HCT116 (cell line): ENCODE data around the gene ZNF521. TPM values are rescaled to one million over a fixed set of nuclear protein-coding genes. Genes with fewer than 3 reads are reported as not detected.

Experiments
- ATAC-seq: fragments of 200-7000 bp; cut with Tn5 transposase; 2 replicates; pipeline ENCODE4 v1.9.1; 2020; ENCODE audit warnings: mild to moderate bottlenecking, moderate library complexity
- BruUV-seq: library from RNA; stranded (reverse); fragments of 400-500 nt; replicated peaks from 2 replicates; lab custom pipeline; 2021; lab: Mats Ljungman, UMichigan
- CTCF ChIA-PET: fragments of 300-600 bp; sonication (Branson Sonifier 250); formaldehyde crosslinking; loops from one replicate; lab custom pipeline; 2021; ENCODE audit warnings: antibody characterized with exemption; lab: Charles Lee
- POLR2A ChIA-PET: fragments of 300-600, 350-600 bp; sonication (Branson Sonifier 250); formaldehyde crosslinking; loops from one replicate; lab custom pipeline; 2021; ENCODE audit warnings: antibody characterized with exemption; lab: Charles Lee
- RAD21 ChIA-PET, 2 experiments: fragments of 300-600 bp; sonication (Branson Sonifier 250); formaldehyde crosslinking; loops; one replicate each; lab custom pipeline; 2023; ENCODE audit warnings: low total read pairs in 2 of 2; ENCODE audit not compliant: uncharacterized antibody in 2 of 2, unreplicated experiment in 2 of 2, low non-redundant PET in 1 of 2; lab: Charles Lee
- DNase-seq: peaks from one replicate; pipeline ENCODE4 v3.0.0-alpha.2; 2010; ENCODE audit warnings: low read depth, low spot score
- H2AFZ ChIP-seq: fragments of 200-600 bp; shearing (Covaris generic), sonication (generic); 2 replicates; pipeline ENCODE4 v1.6.1; 2017; ENCODE audit warnings: low read depth, mixed run types, mixed read lengths, antibody characterized with exemption, low read length; ENCODE audit not compliant: poor library complexity, severe bottlenecking
- H3K27ac ChIP-seq: 2 replicates; pipeline ENCODE4 v1.5.1; 2012; ENCODE audit warnings: low read depth, low read length
- H3K27me3 ChIP-seq: fragments of 200-600 bp; sonication (generic); 2 replicates; pipeline ENCODE4 v1.6.1; 2016; ENCODE audit warnings: mixed run types, low read length, mixed read lengths; ENCODE audit not compliant: insufficient read depth
- H3K36me3 ChIP-seq, 2 experiments: fragments of 200-500 bp in 1 of 2; fragments of 200-600 bp in 1 of 2; sonication (Bioruptor generic) in 1 of 2; sonication (generic) in 1 of 2; 2 replicates each; pipeline versions ENCODE4 v1.5.1 to v1.6.1; 2014 to 2016; ENCODE audit warnings: low read length in 2 of 2, inconsistent platforms in 1 of 2, mixed read lengths in 1 of 2, mixed run types in 1 of 2; ENCODE audit not compliant: insufficient read depth in 2 of 2, control insufficient read depth in 1 of 2
- H3K4me1 ChIP-seq, 2 experiments: fragments of 200-600 bp in 1 of 2; sonication (generic) in 1 of 2; 2 replicates each; pipeline versions ENCODE4 v1.5.1 to v1.6.1; 2012 to 2017; ENCODE audit warnings: low read length in 2 of 2, inconsistent platforms in 1 of 2, mild to moderate bottlenecking in 1 of 2, mixed read lengths in 1 of 2, mixed run types in 1 of 2, moderate library complexity in 1 of 2; ENCODE audit not compliant: insufficient read depth in 2 of 2, control insufficient read depth in 1 of 2
- H3K4me2 ChIP-seq: fragments of 200-600 bp; sonication (generic); 2 replicates; pipeline ENCODE4 v1.6.1; 2017; ENCODE audit warnings: mixed run types, low read length, mixed read lengths
- H3K4me3 ChIP-seq, 2 experiments: fragments of 200-600 bp in 1 of 2; sonication (generic) in 1 of 2; replicated peaks in 1 of 2; 2 replicates each; pipeline ENCODE4 v1.5.1; 2011 to 2016; ENCODE audit warnings: low read length in 2 of 2, control low read depth in 1 of 2, low read depth in 1 of 2, mild to moderate bottlenecking in 1 of 2, mixed read lengths in 1 of 2, mixed run types in 1 of 2
- H3K79me2 ChIP-seq: fragments of 200-600 bp; sonication (generic); 2 replicates; pipeline ENCODE4 v1.6.1; 2017; ENCODE audit warnings: mild to moderate bottlenecking, mixed run types, low read length, moderate library complexity, mixed read lengths; ENCODE audit not compliant: insufficient read depth
- H3K9ac ChIP-seq: fragments of 200-600 bp; sonication (generic); 2 replicates; pipeline ENCODE4 v1.6.1; 2016; ENCODE audit warnings: low read length, mixed read lengths
- H3K9me2 ChIP-seq: fragments of 200-600 bp; sonication (generic), shearing (Covaris generic); 2 replicates; pipeline ENCODE4 v1.6.1; 2017; ENCODE audit warnings: mixed run types, mild to moderate bottlenecking, moderate library complexity; ENCODE audit not compliant: insufficient read depth
- H3K9me3 ChIP-seq, 2 experiments: fragments of 200-500 bp in 1 of 2; fragments of 200-600 bp in 1 of 2; sonication (Bioruptor generic) in 1 of 2; sonication (generic) in 1 of 2; 2 replicates each; pipeline ENCODE4 v1.6.1; 2014 to 2017; ENCODE audit warnings: low read length in 2 of 2, mixed read lengths in 2 of 2, inconsistent platforms in 1 of 2, low read depth in 1 of 2, mild to moderate bottlenecking in 1 of 2, mixed run types in 1 of 2, moderate library complexity in 1 of 2; ENCODE audit not compliant: control insufficient read depth in 1 of 2, insufficient read depth in 1 of 2
- H4K20me1 ChIP-seq: fragments of 200-600 bp; sonication (generic), shearing (Covaris generic); 2 replicates; pipeline ENCODE4 v1.6.1; 2017; ENCODE audit warnings: mixed run types, mild to moderate bottlenecking, moderate library complexity; ENCODE audit not compliant: insufficient read depth
- CEBPB ChIP-seq: IDR thresholded peaks from 2 replicates; pipeline ENCODE4 v1.6.1; 2012; ENCODE audit warnings: low read depth
- EGR1 ChIP-seq: IDR thresholded peaks from 2 replicates; pipeline ENCODE4 v1.6.1; 2012; ENCODE audit warnings: low read depth
- ELF1 ChIP-seq: IDR thresholded peaks from 2 replicates; pipeline ENCODE4 v1.6.1; 2012; ENCODE audit warnings: low read depth, borderline replicate concordance
- EZH2 ChIP-seq: fragments of 200-600 bp; sonication (generic); IDR thresholded peaks from 2 replicates; pipeline ENCODE4 v1.6.1; 2017; ENCODE audit warnings: antibody characterized with exemption, mixed run types
- FOSL1 ChIP-seq: IDR thresholded peaks from 2 replicates; pipeline ENCODE4 v1.6.1; 2012; ENCODE audit warnings: low read depth
- JUND ChIP-seq: IDR thresholded peaks from 2 replicates; pipeline ENCODE4 v1.6.1; 2012
- POLR2A ChIP-seq: IDR thresholded peaks from 2 replicates; pipeline ENCODE4 v1.7.0; 2011; ENCODE audit warnings: borderline replicate concordance; ENCODE audit not compliant: insufficient read depth, insufficient read length; ENCODE audit errors: extremely low read depth
- POLR2AphosphoS5 ChIP-seq: IDR thresholded peaks from 2 replicates; pipeline ENCODE4 v1.6.1; 2011; ENCODE audit warnings: mild to moderate bottlenecking, low read depth, low read length, moderate library complexity
- SRF ChIP-seq: IDR thresholded peaks from 2 replicates; pipeline ENCODE4 v1.6.1; 2012; ENCODE audit warnings: low read depth
- TCF7L2 ChIP-seq: IDR thresholded peaks from 2 replicates; pipeline ENCODE4 v1.7.0; 2011; ENCODE audit warnings: borderline replicate concordance, inconsistent platforms; ENCODE audit not compliant: insufficient read depth, insufficient read length; ENCODE audit errors: extremely low read depth
- YY1 ChIP-seq: IDR thresholded peaks from 2 replicates; pipeline ENCODE4 v1.6.1; 2011; ENCODE audit warnings: low read length, low read depth, moderate library complexity, mild to moderate bottlenecking; ENCODE audit not compliant: insufficient replicate concordance; ENCODE audit errors: extremely low read depth
- intact Hi-C: fragments of 100-400 bp; cut with micrococcal nuclease; formaldehyde crosslinking; loops from 2 replicates; pipeline ENCODE4 v1.10.0; 2022
- total RNA-seq: library from RNA; stranded (reverse); gene quantifications from one replicate; pipeline ENCODE4 v1.2.1, GENCODE V29; 2021; ENCODE audit not compliant: unreplicated experiment
- TF ChIP-seq, protein P1 (sequence below): IDR thresholded peaks from 2 replicates; pipeline ENCODE4 v1.6.1; 2011; ENCODE audit warnings: mild to moderate bottlenecking, low read length, moderate library complexity; ENCODE audit not compliant: insufficient replicate concordance; ENCODE audit errors: extremely low read depth
- TF ChIP-seq, protein P2 (sequence below): IDR thresholded peaks from 2 replicates; pipeline ENCODE4 v1.6.1; 2012

ZNF521 gene
- total RNA-seq, 1 experiment from 2014 or later: 0.10 TPM

DNA sequence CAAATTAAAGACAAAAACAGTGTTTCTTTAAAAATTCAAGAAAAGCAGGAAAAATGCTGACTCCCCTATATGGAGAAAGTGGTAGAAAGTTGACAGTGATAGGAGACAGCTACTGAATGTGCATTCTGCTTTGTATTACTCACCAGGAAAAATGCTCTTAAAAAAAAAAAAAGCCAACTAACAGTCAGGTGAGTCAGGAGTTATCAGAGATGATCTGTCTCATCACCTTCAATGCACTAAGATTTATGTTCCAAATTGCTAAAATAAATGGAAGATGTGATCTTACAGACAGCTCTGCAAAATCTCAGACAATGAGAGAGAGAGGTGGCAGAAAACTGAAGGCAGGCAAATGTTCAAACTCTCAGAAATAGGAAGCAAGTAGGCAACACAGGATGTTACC lies 47.6 kb upstream of the ZNF521 start:
- BruUV-seq: no TSS peak
- Histone ChIP-seq H2AFZ (no peak overlapping the region), H3K4me3 (no peak overlapping the region), H3K9ac (no peak overlapping the region), H3K4me1 (no peaks in the 10 kb centered on the region), H4K20me1 (no peaks in the 10 kb centered on the region), H3K27ac (no peak overlapping the region), H3K9me3 (no peaks in the 10 kb centered on the region), H3K79me2 (no peaks in the 10 kb centered on the region), H3K4me2 (no peak overlapping the region), H3K36me3 (no peaks in the 10 kb centered on the region), H3K9me2 (no peaks in the 10 kb centered on the region), H3K27me3 (no peaks in the 10 kb centered on the region)
- no peak for ATAC-seq
- ChIA-PET POLR2A (no interaction called here), RAD21 (no interaction called here), CTCF (no interaction called here)
- TF ChIP-seq POLR2A: no peak
- no peak for TF ChIP-seq FOSL1
- TF ChIP-seq, protein P1, sequence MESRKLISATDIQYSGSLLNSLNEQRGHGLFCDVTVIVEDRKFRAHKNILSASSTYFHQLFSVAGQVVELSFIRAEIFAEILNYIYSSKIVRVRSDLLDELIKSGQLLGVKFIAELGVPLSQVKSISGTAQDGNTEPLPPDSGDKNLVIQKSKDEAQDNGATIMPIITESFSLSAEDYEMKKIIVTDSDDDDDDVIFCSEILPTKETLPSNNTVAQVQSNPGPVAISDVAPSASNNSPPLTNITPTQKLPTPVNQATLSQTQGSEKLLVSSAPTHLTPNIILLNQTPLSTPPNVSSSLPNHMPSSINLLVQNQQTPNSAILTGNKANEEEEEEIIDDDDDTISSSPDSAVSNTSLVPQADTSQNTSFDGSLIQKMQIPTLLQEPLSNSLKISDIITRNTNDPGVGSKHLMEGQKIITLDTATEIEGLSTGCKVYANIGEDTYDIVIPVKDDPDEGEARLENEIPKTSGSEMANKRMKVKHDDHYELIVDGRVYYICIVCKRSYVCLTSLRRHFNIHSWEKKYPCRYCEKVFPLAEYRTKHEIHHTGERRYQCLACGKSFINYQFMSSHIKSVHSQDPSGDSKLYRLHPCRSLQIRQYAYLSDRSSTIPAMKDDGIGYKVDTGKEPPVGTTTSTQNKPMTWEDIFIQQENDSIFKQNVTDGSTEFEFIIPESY: no peak
- no peak for TF ChIP-seq TCF7L2
- TF ChIP-seq, protein P2, sequence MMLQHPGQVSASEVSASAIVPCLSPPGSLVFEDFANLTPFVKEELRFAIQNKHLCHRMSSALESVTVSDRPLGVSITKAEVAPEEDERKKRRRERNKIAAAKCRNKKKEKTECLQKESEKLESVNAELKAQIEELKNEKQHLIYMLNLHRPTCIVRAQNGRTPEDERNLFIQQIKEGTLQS: no peak
- no peak for TF ChIP-seq JUND
- TF ChIP-seq YY1: no peak
- no peak for DNase-seq
- intact Hi-C loops: no loop called here

DNA sequence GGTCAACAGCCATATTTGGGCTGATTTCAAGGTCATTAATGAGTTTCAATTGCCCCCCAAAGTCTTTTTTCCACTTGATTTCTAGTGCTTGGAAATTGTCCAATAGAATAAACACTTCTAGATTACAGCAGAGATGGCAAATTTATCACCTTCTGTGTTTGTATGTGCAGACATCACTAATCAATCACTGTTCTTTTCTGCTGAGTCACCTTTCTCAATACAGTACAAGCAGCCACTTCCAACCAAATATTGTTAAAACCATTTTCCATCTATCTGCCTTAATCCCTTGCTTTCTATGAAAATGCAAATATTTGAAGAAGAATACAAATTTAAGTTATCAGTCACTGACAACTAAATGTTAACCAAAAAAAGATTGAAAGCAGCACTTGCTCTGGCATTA lies 40.2 kb upstream of the ZNF521 start:
- ChIA-PET RAD21 (no interaction called here), POLR2A (no interaction called here), CTCF (no interaction called here)
- Histone ChIP-seq H3K4me3 (no peak overlapping the region), H3K27ac (no peak overlapping the region), H4K20me1 (no peaks in the 10 kb centered on the region), H3K27me3 (no peaks in the 10 kb centered on the region), H3K4me1 (no peaks in the 10 kb centered on the region), H3K79me2 (no peaks in the 10 kb centered on the region), H3K9me2 (no peaks in the 10 kb centered on the region), H3K9me3 (no peaks in the 10 kb centered on the region), H3K36me3 (no peaks in the 10 kb centered on the region), H3K9ac (no peak overlapping the region), H2AFZ (no peak overlapping the region), H3K4me2 (no peak overlapping the region)
- no TSS peak for BruUV-seq
- ATAC-seq (no peak), DNase-seq (no peak)
- intact Hi-C loops: no loop called here
- TF ChIP-seq, protein P1: no peak
- TF ChIP-seq POLR2AphosphoS5 (no peak), TCF7L2 (no peak), YY1 (no peak), EGR1 (no peak), ELF1 (no peak), SRF (no peak), CEBPB (no peak), EZH2 (no peak), JUND (no peak)
